Tongue (tissue), 2 donors: ENCODE measurements around the gene ATG10. TPM values are rescaled to one million over a fixed set of nuclear protein-coding genes. Genes with fewer than 3 reads are reported as not detected.
A peak's percentile ranks its signal among the peaks of the same experiment; 100 is the strongest.

Experiments
- DNase-seq: peaks from one replicate; pipeline ENCODE4 v3.0.0-alpha.2; 2015
- total RNA-seq: library from RNA; depleted of rRNA; stranded (reverse); fragments of >200 nt; gene quantifications from one replicate; pipeline ENCODE4 v1.2.3, GENCODE V29; 2014

ATG10 gene
- total RNA-seq, 1 donor from 2014 or later: 11.3 TPM

DNA sequence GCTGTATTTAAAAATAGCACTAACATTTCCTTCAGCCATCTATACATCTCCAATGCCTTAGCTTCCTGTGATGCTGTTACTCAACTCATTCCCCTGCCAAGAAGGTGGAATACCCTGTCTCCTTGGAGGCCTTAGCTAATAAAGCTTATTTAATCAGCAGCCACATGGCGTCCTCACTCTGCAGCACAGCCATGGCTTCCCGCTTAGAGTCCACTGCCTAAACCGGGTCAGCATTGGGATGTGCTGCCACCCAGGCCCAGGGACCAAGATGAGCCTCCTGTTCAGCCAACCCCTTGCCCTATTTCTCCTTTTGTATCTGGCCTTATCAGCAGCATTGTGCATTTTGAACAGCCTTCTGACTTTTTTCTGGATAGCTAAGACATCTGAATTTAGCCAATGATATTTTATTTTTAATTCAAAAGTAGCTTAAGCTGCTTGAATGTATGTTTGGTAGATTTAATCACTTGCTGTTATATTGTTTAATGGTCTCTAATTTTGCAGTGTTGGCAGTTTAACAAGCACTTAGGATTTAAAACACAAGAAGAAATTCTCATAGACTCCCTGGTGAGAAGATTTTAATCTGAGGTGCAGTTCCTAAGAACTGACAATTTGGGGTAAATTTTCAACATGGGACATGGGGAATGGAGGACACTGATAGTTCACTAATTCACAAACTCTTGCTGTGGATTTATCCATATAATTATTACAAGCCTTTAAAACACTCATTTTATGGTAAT is 193.3 kb downstream of the ATG10 start:
- DNase-seq: peak; percentile 62

- DNase-seq: peak; percentile 95
Measured at GRCh38 chr5:82165740-82166530, 194.1 kb downstream of the ATG10 start.

GRCh38 chr5:82167372-82167935 is 195.6 kb downstream of the ATG10 start:
- peak; percentile 54 for DNase-seq

- no peak for DNase-seq
Measured at GRCh38 chr5:82168294-82168693, 196.5 kb downstream of the ATG10 start.

GRCh38 chr5:82169892-82170291 is 198.1 kb downstream of the ATG10 start:
- no peak for DNase-seq

- peak; percentile 42 for DNase-seq
Measured at GRCh38 chr5:82174128-82174918, 202.5 kb downstream of the ATG10 start.

DNA sequence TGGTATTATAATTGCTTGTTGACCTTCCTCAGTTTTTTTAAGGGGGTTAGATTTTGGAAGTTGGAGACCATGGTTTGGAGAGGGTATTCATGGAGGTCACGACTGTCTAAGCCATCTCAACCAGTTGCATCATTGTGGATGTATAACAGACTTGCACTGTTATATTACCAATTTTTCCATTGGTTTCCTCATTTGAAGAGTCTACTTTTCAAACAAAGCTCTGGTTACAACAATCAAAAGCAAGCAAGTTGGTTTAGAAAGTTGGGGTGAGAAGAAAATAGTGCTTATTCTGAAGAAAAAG is 203.0 kb downstream of the ATG10 start:
- DNase-seq: no peak

- DNase-seq: no peak
Measured at GRCh38 chr5:82176115-82176814, 204.4 kb downstream of the ATG10 start.

DNA sequence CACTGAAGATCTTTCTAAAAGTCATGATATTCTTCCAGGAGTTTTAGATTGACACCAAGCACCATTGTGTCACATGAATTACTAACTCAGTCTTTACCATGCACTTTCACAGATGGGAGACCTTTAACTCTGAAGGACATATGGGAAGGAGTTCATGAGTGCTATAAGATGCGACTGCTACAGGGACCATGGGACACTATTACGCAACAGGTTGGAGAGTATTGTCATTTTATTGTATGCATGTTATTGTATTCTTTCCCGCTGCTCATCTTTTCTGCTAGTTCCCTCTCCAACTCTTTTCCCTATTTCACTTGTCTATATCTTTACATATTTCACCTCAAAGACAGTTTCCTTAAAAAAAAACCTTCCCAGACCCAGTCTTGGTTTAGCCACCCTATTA is 206.6 kb downstream of the ATG10 start:
- no peak for DNase-seq

DNA sequence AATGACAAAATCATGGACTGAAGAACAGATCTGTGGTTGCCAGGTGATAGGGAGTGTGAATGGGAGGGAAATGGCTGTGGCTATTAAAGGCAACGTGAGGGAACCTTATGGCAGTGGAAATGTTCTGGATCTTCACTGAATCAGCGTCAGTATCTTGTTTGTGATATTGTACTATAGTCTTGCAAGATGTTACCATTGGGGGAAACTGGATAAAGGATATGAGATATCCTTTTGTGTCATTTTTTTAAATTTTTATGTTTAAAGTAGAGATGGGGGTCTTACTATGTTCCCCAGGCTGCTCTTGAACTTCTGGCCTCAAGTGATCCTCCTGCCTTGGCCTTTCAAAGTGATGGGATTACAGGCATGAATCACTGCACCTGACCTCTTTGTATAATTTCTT is 210.8 kb downstream of the ATG10 start:
- no peak for DNase-seq

DNA sequence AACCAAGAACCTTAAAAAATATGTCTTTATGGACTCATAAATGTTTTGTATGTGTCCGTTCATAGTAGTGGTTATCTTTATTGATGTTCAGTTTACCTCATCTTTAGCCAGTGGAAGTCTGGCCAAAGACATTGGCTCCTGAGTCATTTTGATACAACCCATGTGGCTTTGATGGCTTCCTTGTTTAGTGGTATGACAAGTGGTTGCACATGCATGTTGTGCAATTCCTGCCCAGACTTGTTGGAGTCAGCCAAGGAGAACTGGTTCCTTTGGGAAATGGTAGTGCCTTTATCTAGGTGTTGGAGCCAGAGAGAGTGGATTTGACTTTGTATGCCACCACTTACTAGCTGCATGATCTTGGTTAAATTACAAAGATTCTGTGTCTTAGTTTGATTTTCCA is 212.0 kb downstream of the ATG10 start:
- DNase-seq: no peak

DNA sequence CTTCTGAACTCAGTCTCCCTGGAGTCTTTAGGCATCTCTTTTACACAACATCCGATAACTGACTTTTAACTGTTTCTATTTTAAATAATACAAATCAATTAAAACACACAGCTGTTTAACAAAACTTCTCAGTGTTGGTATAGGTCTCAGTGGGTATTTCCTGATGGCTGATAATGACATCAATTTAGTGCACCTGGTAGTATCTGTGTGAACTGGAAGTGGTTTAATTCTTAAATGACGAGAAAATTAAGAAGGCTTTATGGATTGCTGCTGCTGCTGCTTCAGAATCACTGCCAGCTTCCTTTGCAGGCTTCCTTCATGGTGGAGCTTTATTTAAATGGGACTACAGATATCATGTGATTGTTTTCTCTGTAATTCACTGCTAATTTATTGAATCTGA is 214.0 kb downstream of the ATG10 start:
- DNase-seq: no peak

DNA sequence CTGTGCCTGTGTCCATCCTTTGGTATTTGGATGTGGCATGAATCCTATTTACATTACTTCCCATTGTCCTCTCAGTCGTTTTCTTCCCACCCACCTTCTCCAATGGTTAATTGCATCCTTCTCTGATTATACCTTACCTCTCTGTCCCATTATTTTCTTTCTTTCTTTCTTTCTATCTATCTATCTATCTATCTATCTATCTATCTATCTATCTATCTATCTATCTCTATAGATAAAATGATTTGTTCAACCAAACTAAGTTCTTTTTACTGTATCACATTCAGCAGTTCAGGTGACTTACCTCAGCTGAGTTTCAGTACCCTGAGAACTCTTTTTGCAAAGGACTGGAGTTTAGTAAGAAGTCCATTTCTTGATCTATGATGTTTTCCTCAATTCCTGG is 225.7 kb downstream of the ATG10 start:
- DNase-seq: no peak

DNA sequence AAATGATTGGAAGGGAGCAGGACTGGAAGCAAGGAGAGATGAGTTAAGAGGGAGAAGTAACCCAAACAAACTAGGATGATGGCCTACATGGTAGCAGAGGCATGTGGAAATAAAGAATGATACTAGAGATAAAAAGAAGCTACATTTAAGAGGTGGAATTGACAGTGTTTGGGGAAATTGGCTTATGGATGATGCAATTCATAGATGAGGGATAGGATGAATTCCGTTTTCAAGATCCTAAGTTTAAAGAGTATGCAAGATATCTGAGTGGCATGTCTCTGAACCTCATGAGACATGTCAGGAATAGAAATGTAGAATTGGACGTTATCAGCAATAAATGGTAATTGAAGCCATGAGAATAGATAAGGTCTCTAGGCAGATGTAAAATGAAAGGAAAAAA is 232.7 kb downstream of the ATG10 start:
- no peak for DNase-seq

- no peak for DNase-seq
Measured at GRCh38 chr5:82205005-82205404, 233.2 kb downstream of the ATG10 start.

DNA sequence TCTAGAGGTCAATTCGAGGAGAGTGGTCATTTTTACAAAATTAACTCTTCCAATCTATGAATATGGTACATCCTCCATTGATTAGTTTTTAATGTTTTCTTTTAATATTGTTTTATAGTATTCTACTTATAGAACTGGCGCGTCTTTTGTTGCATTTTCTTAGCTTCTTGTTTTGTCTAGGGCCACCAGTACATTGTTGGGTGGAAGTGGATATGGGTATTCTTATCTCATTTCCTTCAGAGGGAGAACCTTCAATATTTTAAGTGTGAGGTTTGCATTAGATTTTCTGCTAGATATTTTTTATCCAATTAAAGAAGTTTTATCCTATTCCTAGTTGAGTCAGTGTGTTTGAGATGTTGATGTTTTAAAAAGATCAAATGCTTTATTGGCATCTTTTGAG is 236.5 kb downstream of the ATG10 start:
- DNase-seq: no peak

DNA sequence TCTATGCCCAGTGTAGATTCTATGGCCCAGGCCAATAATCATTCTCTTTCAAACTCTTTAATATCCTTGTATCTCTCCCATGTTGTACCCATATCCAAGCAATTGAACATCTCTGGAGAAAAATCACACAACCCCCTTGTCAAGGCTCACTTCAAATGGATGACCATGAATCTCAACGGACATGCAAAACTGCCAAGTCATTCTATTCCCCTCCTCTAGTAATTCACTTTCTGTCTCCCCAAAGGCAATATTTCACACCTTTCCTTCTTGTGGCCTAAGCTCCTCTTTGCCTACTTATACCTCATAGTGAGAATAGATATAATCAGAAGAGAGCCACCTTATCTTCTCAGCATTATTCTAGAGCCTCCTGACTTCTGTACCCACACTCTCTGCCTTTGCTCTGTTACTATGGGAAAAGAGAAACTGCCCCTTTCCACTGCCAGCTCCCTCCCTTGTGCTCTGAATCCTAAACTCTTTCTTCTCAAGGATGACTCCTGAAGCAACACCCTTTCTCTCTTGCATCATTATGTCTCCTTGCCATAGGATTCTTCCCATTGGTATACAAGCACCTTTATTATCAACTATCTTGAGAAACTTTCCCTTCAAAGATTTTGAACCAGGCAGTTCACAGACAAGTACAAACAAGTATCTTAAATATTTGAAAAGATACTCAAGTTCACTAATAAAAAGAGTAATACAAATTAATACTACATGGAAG is 240.2 kb downstream of the ATG10 start:
- no peak for DNase-seq

- no peak for DNase-seq
Measured at GRCh38 chr5:82217917-82218316, 246.1 kb downstream of the ATG10 start.

GRCh38 chr5:82218374-82219156 is 246.7 kb downstream of the ATG10 start:
- peak; percentile 33 for DNase-seq

DNA sequence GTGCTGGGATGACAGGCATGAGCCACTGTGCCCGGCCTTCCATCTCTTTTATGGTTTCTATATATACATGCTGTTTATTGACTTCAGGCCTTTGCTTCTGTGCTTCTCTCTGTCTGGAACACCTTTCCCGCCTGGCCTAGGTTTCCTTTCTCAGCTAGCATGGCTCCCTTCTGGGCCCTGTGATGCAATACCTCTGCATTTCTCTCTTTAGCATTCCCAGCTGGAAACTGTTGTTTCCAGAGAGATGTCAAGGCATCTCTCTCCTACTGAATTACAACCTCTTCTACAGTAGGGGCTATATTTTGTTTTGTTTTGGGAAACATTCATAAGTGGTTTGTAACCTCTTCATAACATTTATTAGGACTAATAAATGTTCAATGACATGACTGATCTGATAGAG is 249.2 kb downstream of the ATG10 start:
- no peak for DNase-seq
